DOHH2 (cell line): ENCODE results near the gene CCT8.

ENCODE experiments used
- H3F3A ChIP-seq: fragments of 200-600 bp; sonication (generic), shearing (Covaris generic); 2 replicates; pipeline ENCODE4 v1.6.0; 2016; ENCODE audit warnings: antibody characterized with exemption, mild to moderate bottlenecking; ENCODE audit not compliant: control insufficient read depth, insufficient read depth
- H3K27ac ChIP-seq: fragments of 200-600 bp; sonication (generic); 2 replicates; pipeline ENCODE4 v1.5.1; 2014; ENCODE audit warnings: low read depth, mild to moderate bottlenecking, low read length, moderate library complexity
- H3K27me3 ChIP-seq: fragments of 200-600 bp; sonication (generic); 2 replicates; pipeline ENCODE4 v1.6.1; 2014; ENCODE audit warnings: mild to moderate bottlenecking, low read length, mixed read lengths; ENCODE audit not compliant: control insufficient read depth
- H3K36me3 ChIP-seq: fragments of 200-600 bp; sonication (generic); 2 replicates; pipeline ENCODE4 v1.6.1; 2014; ENCODE audit warnings: mild to moderate bottlenecking, low read length, moderate library complexity, mixed read lengths; ENCODE audit not compliant: control insufficient read depth
- H3K4me1 ChIP-seq: fragments of 200-600 bp; sonication (generic); 2 replicates; pipeline ENCODE4 v1.6.1; 2014; ENCODE audit warnings: mild to moderate bottlenecking, low read length, mixed read lengths; ENCODE audit not compliant: control insufficient read depth
- H3K4me2 ChIP-seq: fragments of 200-600 bp; sonication (generic); 2 replicates; pipeline ENCODE4 v1.6.0; 2014; ENCODE audit warnings: mild to moderate bottlenecking, low read length, moderate library complexity
- H3K4me3 ChIP-seq: fragments of 200-600 bp; sonication (generic); 2 replicates; pipeline ENCODE4 v1.5.1; 2014; ENCODE audit warnings: mild to moderate bottlenecking, low read length, mixed read lengths
- H3K79me2 ChIP-seq: fragments of 200-600 bp; sonication (generic); 2 replicates; pipeline ENCODE4 v1.6.1; 2014; ENCODE audit warnings: mild to moderate bottlenecking, low read length, mixed read lengths; ENCODE audit not compliant: control insufficient read depth
- H3K9me2 ChIP-seq: fragments of 200-600 bp; sonication (generic); replicated peaks from 2 replicates; pipeline ENCODE4 v1.6.1; 2014; ENCODE audit warnings: mild to moderate bottlenecking, low read length, mixed read lengths; ENCODE audit not compliant: control insufficient read depth
- H3K9me3 ChIP-seq: fragments of 200-600 bp; sonication (generic); 2 replicates; pipeline ENCODE4 v1.6.1; 2014; ENCODE audit warnings: antibody characterized with exemption, low read length, mixed read lengths; ENCODE audit not compliant: control insufficient read depth, insufficient read depth
- H4K20me1 ChIP-seq: fragments of 200-600 bp; sonication (generic); 2 replicates; pipeline ENCODE4 v1.6.0; 2014; ENCODE audit warnings: low read depth, mild to moderate bottlenecking, antibody characterized with exemption, low read length, moderate library complexity; ENCODE audit not compliant: control insufficient read depth, insufficient read depth
- EZH2phosphoT487 ChIP-seq: fragments of 200-600 bp; sonication (generic); IDR thresholded peaks from 2 replicates; pipeline ENCODE4 v1.6.1; 2017; ENCODE audit warnings: borderline replicate concordance, mild to moderate bottlenecking, antibody characterized with exemption, low read length, moderate library complexity, mixed read lengths
- TF ChIP-seq, protein P1 (sequence below): fragments of 200-600 bp; sonication (generic); IDR thresholded peaks from one replicate; pipeline ENCODE4 v1.5.1; 2014; ENCODE audit warnings: antibody characterized with exemption, mild to moderate bottlenecking, low read depth, low read length; ENCODE audit not compliant: poor library complexity, severe bottlenecking

The CCT8 gene

DNA sequence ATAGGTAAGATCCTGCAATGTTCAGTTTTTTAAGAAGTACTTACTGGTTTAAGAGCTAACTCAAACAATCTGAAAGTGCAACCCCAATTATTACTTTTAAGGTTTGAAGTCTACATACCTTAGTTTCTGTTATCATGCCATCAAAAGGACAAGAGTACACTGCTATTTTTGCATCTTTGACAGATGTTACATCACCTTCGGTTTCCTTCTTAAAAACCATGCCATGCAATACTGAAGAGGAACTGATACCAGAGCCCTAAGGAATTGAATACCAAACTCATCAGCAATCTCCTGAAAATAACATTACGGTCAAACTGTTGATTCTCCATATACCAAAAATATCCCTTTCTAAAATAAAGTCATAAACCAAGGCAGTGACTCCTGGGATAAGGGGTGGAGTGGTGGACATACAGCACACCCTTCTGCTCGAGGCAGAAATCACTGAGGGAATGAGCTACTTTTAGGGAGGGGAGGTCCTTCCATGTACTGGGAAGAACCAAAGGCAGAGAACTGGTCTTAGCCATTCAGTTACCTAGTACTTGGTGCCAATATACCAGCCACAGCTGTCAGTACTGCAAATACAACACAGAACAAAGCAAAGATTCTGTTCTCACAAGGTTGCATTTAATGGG lies 8.5 kb downstream of the CCT8 start:
- peaks cover 33% of the 10 kb centered on the region for H3F3A ChIP-seq
- no peak overlapping the region for H3K4me2 ChIP-seq
- H3K27ac ChIP-seq, result no peak overlapping the region
- no peaks in the 10 kb centered on the region for H3K9me3 ChIP-seq
- TF ChIP-seq EZH2phosphoT487, result no peak
- TF ChIP-seq, protein P1, sequence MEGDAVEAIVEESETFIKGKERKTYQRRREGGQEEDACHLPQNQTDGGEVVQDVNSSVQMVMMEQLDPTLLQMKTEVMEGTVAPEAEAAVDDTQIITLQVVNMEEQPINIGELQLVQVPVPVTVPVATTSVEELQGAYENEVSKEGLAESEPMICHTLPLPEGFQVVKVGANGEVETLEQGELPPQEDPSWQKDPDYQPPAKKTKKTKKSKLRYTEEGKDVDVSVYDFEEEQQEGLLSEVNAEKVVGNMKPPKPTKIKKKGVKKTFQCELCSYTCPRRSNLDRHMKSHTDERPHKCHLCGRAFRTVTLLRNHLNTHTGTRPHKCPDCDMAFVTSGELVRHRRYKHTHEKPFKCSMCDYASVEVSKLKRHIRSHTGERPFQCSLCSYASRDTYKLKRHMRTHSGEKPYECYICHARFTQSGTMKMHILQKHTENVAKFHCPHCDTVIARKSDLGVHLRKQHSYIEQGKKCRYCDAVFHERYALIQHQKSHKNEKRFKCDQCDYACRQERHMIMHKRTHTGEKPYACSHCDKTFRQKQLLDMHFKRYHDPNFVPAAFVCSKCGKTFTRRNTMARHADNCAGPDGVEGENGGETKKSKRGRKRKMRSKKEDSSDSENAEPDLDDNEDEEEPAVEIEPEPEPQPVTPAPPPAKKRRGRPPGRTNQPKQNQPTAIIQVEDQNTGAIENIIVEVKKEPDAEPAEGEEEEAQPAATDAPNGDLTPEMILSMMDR, result no peak
- H3K27me3 ChIP-seq, result no peaks in the 10 kb centered on the region
- H3K4me1 ChIP-seq, result no peaks in the 10 kb centered on the region
- H3K79me2 ChIP-seq, result peaks cover 58% of the 10 kb centered on the region
- 0 out of 2 replicates have a peak, but pooled peaks cover 4% of the 10 kb centered on the region for H4K20me1 ChIP-seq
- H3K4me3 ChIP-seq, result no peak overlapping the region
- H3K36me3 ChIP-seq, result peaks cover 98% of the 10 kb centered on the region
- H3K9me2 ChIP-seq, result no peaks in the 10 kb centered on the region

DNA sequence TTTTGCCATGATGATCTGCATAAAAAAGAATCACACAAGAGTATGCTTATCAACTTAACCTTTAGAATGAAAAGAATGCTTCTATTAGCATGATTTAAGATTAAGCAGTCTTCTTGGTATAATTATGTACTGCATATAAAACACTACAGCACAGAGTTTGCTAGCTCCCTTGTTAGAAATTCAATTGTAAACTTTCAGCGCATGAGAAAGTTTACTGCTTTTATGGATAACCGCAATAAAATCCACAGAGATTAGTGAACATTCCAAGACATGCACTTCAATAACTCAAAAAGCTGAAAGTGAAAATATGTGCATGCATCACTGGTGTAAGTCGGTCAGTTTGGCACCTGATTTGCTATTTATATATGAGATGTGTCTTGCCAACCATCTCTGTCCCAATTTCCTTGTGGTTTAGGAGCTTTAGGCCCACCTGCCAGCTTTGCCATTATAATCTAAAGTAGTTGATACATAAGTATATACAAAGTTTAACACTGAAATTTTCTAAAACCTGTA lies 16.9 kb downstream of the CCT8 start:
- Histone ChIP-seq H3F3A (peaks cover 64% of the 10 kb centered on the region), H3K36me3 (peaks cover 91% of the 10 kb centered on the region)
- TF ChIP-seq, protein P1, result no peak
- TF ChIP-seq EZH2phosphoT487, result no peak

DNA sequence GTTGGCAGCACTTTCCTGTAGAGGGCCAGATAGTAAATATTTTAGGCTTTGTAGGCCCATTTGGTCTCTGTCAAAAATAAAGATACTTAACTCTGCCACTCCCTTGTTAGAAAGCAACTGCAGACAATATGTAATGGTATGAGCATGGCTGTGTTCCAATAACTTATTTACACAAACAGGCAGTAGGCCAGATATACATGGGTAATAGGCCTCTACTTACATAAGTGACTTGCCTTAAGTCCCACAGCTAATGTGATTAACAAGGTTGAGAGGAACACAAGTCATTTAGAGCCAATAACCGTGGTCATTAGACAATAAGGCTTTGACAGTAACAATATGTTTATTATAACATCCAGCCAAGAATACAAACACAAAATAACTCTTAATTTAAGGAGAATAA lies 17.4 kb downstream of the CCT8 start:
- no peak overlapping the region for H3K4me2 ChIP-seq
- H3K36me3 ChIP-seq, result peaks cover 91% of the 10 kb centered on the region
- no peak for TF ChIP-seq EZH2phosphoT487
- TF ChIP-seq, protein P1, result no peak
- no peaks in the 10 kb centered on the region for H3K9me2 ChIP-seq
- H3K4me3 ChIP-seq, result no peak overlapping the region
- H3K27me3 ChIP-seq, result no peaks in the 10 kb centered on the region
- peaks cover 14% of the 10 kb centered on the region for H3K79me2 ChIP-seq
- H3F3A ChIP-seq, result peaks cover 59% of the 10 kb centered on the region
- H3K27ac ChIP-seq, result no peak overlapping the region
- H4K20me1 ChIP-seq, result no peaks in the 10 kb centered on the region
- no peaks in the 10 kb centered on the region for H3K4me1 ChIP-seq
- no peaks in the 10 kb centered on the region for H3K9me3 ChIP-seq

More for the DNA sequence above, 16.9 kb downstream of the CCT8 start:
- Histone ChIP-seq H3K27me3 (no peaks in the 10 kb centered on the region), H3K79me2 (peaks cover 20% of the 10 kb centered on the region), H3K4me1 (no peaks in the 10 kb centered on the region), H3K9me2 (no peaks in the 10 kb centered on the region), H3K9me3 (no peaks in the 10 kb centered on the region), H3K4me3 (no peak overlapping the region), H3K27ac (no peak overlapping the region), H4K20me1 (no peaks in the 10 kb centered on the region), H3K4me2 (no peak overlapping the region)
